Coronary artery (tissue), 2 donors: Measurements from ENCODE around the gene TFAP2B.

Experiments
- DNase-seq: peaks from one replicate; pipeline ENCODE4 v3.0.0-alpha.2; 2017; ENCODE audit warnings: low spot score
- H3K27ac ChIP-seq, 2 donors: fragments of 200-600 bp; sonication (generic); one replicate each; pipeline ENCODE4 v1.5.1; 2016 to 2019
- H3K4me3 ChIP-seq: fragments of 200-600 bp; sonication (generic); 2 replicates; pipeline ENCODE4 v1.5.1; 2016; ENCODE audit warnings: mild to moderate bottlenecking, moderate library complexity
- CTCF ChIP-seq: fragments of 200-600 bp; sonication (generic); IDR thresholded peaks from one replicate; pipeline ENCODE4 v1.5.1; 2019; ENCODE audit warnings: antibody characterized with exemption

Gene TFAP2B

GRCh38 chr6:50818673-50819072, at the start of gene TFAP2B:
Gene TFAP2B (plus strand): TSS chr6:50818871. CDS start chr6:50818892, 21 bp downstream.
- no peak for TF ChIP-seq CTCF
- no peak within 1 kb of the TSS for H3K27ac ChIP-seq
- peak within 1 kb of the TSS; percentile 63 for H3K4me3 ChIP-seq
- DNase-seq: no peak

GRCh38 chr6:50778696-50779095, 40.0 kb upstream of the TFAP2B start:
- H3K4me3 ChIP-seq: no peak overlapping the region
- no peak for TF ChIP-seq CTCF
- no peak overlapping the region for H3K27ac ChIP-seq
- DNase-seq: no peak

GRCh38 chr6:50780382-50780781, 38.3 kb upstream of the TFAP2B start:
- no peak for TF ChIP-seq CTCF

GRCh38 chr6:50785921-50786320, 32.8 kb upstream of the TFAP2B start:
- DNase-seq: no peak
- Histone ChIP-seq H3K4me3 (no peak overlapping the region), H3K27ac (no peak overlapping the region)
- TF ChIP-seq CTCF: no peak

More at GRCh38 chr6:50780382-50780781, 38.3 kb upstream of the TFAP2B start:
- Histone ChIP-seq H3K4me3 (no peak overlapping the region), H3K27ac (no peak overlapping the region)
- DNase-seq: no peak

- DNase-seq: no peak
- Histone ChIP-seq H3K27ac (no peak overlapping the region), H3K4me3 (no peak overlapping the region)
- no peak for TF ChIP-seq CTCF
These were observed 26.7 kb upstream of the TFAP2B start for GRCh38 chr6:50791900-50792508.

GRCh38 chr6:50792771-50793170, 25.9 kb upstream of the TFAP2B start:
- Histone ChIP-seq H3K4me3 (no peak overlapping the region), H3K27ac (no peak overlapping the region)
- TF ChIP-seq CTCF: no peak
- no peak for DNase-seq

- TF ChIP-seq CTCF: no peak
These were observed 23.1 kb upstream of the TFAP2B start for GRCh38 chr6:50795574-50795973.

More at GRCh38 chr6:50795574-50795973, 23.1 kb upstream of the TFAP2B start:
- DNase-seq: no peak
- Histone ChIP-seq H3K27ac (no peak overlapping the region), H3K4me3 (no peak overlapping the region)
